GM23248 (cell line): ENCODE measurements around the gene PI4K2B.

Experiments
- EZH2 ChIP-seq: fragments of 200-600 bp; sonication (generic); IDR thresholded peaks from 2 replicates; pipeline ENCODE4 v1.6.1; 2018; ENCODE audit warnings: antibody characterized with exemption, mild to moderate bottlenecking; ENCODE audit not compliant: insufficient read depth, poor library complexity, severe bottlenecking
- EZH2phosphoT487 ChIP-seq: fragments of 200-600 bp; sonication (generic); IDR thresholded peaks from 2 replicates; pipeline ENCODE4 v1.6.1; 2018; ENCODE audit warnings: antibody characterized with exemption, moderate library complexity, mild to moderate bottlenecking, low read depth; ENCODE audit not compliant: insufficient read depth

DNA sequence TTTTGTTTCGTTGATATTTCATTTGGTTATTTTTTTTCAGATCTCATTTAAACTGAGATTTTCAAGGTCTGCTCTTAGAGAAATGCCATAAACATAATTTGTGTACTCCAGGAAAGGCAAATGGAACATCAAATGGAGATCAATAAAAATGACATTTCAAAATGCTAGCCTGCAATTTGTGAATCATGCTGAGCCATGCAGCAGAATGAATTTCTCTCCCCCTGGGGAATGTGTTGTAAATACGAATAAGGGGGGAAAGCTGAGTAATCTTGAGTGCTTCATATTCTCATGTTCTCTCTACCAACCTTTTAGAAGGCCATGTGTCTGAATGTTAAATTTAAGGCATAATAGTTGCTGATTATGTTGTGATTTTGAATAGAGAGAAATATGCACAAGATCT is 86.5 kb downstream of the PI4K2B start:
- TF ChIP-seq EZH2 (no peak), EZH2phosphoT487 (no peak)
